Activated CD4-positive, CD25-positive, alpha-beta regulatory T cell treated with anti-CD3 and anti-CD28 coated beads, Interleukin-2, amount 50 U/mL, for 24 hours (primary cell): Measurements from ENCODE around the gene GATAD2B.
A peak's percentile ranks its signal among the peaks of the same experiment; 100 is the strongest.

Source experiments
- ATAC-seq, 2 donors: fragments of 150-1000 bp; cut with Tn5 transposase; one replicate each; pipeline ENCODE4 v1.10.0; 2021; ENCODE audit warnings: mild to moderate bottlenecking in 1 of 2, moderate library complexity in 1 of 2

The GATAD2B gene

DNA sequence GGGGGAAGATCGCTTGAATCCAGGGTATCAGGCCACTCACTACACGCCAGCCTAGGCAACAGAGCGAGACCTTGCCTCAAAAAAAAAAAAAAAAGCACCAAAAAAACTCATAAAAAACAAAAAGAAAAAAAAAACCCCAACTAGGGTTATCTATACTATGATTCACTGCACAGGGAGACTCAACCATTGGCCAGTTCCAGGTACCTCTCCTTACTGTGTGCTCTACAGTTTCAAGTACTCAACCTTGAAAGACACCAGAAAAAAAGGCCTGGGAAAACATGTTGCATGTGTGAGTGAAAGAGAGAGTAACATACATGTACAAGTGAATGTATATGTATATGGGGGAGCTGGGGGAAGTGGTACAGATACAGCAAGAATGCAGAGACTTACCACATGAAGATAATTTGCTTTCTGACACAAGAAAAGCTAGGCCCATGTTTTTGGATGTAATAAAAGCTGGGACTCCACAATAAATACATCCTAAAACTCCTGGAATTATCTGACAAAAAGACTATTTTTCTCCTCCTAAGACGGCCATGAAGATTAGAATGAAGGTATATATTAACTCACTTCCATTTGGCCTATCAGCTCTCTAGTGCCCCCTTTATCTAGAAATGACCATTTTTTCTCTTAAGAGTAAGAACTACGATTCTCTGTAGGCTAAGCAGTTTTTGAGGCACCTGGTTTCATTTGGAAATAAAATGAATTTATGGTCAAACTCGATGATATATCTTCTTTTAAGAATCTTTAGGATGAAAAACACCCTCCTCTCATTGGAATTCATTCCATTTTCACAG lies 95.4 kb downstream of the GATAD2B start:
- peak; percentile 38 to 49 for ATAC-seq

DNA sequence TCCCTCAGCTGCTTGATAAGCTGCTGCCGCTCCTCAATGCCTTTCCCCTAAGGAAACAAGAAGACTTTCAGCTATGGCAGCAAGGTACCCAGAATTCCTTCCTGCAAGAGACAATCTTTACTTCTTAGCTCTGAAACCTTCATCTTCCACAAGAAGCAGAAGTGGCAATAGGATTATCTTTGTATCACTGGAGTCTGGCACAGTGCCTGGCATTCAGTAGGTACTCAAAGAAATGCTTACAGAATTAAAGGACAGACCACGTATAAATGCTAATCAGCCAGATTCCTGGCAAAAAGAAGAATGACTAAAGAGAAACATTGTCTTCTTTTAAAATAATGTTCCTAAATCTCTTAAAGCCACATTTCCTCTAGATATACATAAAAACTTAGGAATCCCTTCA lies 103.9 kb downstream of the GATAD2B start:
- ATAC-seq = no peak

DNA sequence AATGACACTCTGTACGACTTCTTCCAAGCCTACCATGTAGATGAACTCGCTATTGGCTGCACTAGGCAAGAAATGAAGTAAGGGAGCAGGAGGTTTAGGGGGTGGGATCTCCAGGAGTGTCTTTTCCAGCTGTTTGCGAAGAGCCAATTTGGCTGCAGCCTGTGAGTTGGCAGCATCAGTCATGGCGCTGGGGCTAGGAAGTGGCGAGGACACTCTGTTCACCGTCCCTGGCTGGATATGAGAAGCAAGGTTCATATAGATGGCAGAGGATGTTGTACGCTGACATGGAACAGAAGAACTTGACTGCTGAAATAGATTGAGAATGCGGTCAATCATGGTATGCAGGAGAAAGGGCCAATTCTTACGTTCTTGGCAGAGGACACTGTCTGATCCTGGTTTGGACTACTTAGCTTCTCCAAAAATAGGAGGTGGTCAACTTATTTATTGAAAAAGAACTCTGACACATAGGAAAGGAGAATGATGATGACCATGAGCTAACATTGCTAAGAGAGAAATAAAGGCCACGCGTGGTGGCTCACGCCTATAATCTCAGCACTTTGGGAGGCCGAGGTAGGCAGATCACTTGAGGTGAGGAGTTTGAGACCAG lies 106.4 kb downstream of the GATAD2B start:
- no peak for ATAC-seq

DNA sequence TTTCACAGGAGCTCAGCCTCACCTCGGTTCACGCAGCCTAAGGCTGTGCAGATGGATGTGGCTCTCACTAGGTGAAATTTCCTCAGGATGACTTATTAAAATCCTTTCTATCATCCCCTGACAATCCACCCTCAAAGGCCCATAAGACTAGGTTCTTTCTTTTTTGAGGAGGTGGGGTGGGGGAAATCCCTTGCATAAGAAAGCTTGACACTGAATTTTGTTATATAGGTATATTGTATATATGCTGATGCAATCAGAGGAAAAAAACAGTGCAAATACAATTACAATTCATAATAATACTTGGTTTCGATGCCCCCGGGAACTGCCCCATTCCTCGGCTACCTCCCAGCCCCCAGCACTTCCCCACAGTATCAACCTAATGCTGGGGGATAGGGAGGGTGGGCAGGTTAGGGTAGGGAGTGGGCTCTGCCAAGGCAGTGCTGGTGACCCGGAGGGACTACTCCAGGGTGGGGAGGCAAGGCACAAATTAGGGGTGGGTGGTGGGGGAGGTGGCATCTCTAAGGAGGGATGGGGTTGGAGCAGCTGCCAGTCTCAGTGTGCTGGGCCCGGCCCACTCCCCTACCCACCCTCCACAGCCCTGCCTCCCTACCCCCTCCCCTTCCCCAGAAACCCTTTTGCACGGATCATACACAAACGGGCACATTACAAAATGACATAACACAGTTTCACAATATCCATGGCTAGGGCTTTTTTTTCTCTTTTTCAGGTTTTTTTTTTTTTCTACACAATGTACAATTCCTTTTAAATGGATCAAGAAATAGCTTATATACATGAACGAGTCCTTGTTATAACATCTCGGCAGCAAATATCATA lies 116.7 kb downstream of the GATAD2B start:
- ATAC-seq = peak in 1 of 2 donors; percentile 24

DNA sequence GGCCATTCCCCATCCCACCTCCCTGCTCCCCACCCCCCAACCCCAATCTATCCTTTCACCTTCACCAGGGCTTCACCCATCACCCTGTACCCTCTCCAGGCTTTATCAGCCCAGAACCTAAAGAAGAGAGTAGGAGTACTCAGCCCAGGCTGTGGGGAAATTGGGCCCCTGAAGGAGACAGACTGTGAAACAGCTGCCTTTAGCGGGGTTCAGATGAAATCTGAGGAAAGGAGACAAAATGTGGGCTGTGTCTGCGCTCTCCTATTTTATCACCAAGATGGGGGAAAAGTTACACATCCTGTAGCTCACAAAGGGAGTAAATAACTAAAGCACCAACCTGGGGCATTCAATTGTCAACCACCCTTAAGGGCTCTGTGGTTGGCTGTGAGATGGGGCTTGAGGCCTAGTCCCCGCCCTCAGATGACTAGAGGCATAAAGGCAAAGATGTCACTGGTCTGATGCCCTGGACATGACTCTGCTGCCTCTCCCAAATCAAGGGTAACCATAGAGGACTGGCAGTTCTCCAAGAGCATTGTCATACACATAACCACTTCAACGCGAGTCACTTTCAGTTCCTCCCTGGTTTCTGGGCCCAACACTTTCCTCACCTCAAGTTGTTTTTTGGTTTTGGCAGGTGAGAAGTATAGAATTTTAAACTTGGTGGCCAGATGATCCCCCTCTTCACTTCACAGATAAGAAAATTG lies 117.6 kb downstream of the GATAD2B start:
- ATAC-seq = peak; percentile 94 to 97

DNA sequence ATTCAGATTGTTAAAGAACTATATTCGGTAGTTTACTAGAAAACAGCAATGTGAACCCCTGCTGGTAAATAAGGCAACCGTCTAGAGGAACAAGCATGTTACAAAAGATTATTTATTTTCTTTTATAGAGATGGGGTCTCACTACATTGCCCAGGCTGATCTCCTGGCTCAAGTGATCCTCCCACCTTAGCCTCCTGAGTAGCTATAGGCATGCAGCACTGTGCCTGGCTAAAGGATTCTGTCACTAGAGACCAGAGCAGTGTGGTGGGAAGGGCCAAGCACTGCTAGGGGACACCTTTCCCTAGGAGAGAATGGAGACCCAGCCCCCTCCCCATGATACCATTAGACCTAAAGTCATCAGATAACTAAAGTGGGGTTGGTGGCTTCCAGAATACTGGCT lies 118.7 kb downstream of the GATAD2B start:
- no peak for ATAC-seq

DNA sequence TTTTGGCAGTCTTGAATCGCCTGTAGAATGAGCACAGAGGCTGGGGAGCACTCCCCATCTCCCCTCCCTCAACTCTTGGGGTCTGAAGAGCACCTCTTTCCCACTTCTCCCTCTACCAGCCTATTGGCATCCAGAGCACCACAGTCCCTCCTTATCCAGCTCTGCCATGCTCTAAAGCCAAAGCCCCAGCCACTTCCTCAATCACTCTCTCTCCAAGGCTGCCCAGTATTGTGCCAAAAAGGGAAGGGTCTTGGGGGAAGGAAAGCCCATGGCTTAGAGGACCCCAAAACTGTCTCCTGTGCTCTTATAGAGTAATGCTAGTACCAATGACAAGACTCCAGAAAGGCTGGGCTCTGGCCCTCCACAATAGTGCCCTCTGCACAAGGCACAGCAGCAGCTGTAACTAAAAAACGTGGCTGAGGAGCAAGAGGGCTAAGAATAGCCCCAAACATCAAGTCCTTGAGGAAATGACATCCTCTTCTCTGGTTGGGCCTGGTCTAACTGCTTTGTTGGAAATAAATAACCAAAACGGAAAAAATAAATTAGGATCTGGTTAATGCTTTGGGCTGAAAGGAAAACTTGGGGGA lies 119.2 kb downstream of the GATAD2B start:
- ATAC-seq = no peak

DNA sequence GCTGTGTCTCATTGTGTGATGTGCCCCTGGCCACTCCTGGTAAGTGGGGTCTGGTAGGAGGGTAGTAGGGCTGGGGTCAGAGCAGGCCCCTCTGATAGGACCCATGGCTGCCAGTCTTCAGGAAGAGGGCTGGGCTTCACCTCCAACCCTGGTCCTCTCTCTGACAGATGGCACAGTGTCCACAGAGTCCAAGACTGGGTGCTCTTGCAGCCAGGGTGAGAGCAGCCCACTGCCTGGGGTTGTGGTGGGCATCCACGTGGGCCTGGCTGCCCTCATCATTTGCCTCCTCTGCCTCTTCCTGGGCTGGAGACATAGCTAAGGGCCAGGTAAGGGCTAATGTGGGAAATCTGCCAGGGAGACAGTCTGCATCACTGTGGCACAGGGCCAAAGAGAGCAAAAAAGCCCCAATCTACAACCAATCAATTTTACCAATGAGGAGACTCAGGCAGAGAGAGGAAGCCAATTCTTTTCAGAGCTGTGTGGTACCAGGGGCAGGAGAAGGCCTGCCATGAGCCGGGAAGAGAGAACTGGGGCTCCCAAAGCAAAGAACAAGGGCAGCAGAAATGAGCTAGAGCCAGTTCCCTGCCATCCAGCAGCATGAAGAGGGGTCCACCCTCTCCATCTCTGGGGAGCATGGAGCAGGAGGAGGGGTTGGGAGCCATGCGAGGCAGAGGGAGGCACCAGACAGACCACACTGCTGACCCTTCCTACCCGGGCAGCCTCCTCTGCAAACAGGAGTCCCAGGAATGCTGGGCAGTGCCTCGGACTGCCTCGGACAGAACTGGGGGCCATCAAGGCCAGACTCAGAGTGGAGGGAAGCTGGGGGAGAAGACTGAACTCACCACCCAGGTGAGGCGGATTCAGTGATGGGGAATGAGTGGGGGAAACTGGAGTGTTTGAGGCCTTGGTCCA lies 120.7 kb downstream of the GATAD2B start:
- no peak for ATAC-seq

DNA sequence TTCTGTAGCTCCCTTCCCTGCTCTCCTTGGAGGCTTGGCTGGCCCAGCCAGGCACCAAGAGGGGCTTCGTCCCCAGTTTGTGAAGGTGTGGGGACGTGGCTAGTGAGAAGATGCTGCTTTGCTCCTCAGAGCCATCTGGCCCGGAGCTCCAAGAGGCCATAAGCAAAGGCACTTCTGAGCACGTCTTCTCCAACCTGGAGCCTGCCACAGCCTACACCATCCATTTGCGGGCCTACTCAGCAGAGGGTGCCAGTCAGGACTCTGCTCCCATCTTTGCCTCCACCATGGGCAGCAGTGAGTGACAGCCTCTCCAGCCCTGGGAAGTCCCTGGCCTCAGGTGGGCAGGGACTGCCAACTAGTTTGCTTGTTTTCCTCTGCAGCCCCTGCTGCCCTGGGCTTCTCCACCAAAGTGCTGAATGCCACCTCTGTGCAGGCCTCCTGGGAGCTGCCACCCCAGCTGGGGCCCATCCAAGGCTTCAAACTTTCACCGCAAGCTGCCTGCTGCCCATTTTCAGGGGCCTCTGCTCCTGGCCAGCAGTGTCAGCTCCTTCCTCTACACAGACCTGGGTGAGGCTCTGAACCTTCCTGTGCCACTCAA lies 121.6 kb downstream of the GATAD2B start:
- no peak for ATAC-seq

DNA sequence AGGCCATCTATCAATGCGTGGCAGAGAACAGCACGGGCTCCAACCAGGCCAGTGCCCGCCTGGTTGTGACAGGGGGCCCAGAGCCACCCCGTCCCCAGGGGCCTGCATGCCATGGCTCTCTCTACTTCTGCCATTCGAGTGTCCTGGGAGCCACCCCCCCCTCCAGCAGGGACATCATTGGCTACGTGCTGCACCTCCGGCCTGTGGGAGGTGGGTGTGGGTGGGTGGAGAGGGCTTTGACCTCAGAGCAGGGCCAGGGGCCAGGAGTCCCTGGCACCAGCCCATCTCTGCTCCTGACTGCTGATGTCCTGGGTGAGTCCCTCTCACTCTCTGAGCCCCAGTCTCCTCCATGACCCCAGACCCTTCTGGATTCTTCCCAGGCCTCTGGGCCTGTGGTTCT lies 122.3 kb downstream of the GATAD2B start:
- no peak for ATAC-seq

DNA sequence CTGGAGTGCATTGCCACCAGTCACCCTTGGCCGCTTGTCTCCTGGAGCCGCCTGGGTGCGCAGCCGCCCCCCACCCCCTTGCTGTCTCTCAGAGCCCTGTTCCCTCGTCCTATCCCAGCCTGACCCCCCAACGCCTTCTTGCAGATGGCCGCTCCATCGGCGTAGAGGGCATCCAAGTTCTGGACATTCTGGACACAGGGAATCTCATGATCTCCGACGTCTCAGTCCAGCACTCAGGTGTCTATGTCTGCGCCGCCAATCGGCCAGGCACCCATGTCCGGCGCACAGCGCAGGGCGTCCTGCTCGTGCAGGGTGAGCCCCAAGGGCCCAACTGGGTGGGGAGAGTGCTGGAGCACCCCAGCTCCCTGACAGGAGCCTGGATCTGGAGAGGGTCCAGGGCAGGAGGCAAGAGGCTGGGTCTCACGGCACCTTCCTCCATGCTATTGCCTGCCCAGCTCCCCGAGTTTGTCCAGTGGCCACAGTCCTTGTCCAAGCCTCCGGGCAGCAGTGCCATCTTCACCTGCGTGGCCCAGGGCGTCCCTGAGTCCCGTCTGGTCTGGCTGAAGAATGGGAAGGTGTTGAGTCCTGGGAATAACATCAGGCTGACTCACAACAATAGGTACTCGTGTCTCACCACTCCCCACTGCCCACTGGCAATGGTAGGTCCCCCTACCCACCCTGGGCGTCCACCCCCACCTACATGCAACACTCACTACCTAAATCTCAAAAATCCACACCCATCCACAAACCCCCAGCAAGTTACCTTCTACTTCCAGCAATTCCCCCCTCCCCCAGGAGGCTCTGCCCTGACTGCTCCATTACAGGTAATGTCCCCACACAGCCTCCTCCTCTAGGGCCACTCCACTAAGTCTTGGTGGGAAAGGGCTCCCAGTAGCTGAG lies 123.0 kb downstream of the GATAD2B start:
- ATAC-seq = no peak

DNA sequence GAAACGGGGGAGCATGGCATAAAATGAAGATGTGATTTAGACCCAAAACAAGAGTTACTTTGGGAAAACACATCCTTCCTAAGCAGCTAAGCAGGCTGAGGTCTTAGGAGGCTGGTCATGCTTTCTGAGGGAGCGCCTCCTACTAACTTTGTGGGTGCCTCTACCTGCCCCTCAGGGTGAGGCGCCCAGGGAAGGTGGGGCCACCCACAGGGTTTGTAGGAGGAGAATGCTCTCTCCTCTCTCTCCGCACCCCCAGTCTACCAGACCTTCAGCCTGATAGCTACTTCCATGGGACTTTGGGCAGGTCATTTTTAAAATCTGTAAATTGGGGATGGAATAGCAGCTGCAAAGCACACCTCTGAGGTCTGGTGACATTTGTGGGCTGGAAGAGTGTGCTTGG lies 123.8 kb downstream of the GATAD2B start:
- no peak for ATAC-seq

DNA sequence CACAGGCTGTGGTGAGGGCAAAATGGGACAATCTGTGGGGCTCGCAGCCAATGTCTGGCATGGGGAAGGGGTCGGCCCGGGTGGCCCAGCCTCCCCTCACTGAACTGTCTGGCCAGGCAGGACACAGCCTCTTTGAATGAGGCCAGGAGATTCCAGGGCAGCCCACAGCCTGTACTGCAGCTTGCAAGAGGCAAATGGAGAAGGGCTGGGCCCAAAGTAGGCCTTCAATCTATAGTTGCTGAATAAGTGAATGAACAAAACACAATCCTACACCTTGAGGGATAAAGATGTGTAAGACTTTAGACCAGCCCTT lies 124.3 kb downstream of the GATAD2B start:
- ATAC-seq = no peak

DNA sequence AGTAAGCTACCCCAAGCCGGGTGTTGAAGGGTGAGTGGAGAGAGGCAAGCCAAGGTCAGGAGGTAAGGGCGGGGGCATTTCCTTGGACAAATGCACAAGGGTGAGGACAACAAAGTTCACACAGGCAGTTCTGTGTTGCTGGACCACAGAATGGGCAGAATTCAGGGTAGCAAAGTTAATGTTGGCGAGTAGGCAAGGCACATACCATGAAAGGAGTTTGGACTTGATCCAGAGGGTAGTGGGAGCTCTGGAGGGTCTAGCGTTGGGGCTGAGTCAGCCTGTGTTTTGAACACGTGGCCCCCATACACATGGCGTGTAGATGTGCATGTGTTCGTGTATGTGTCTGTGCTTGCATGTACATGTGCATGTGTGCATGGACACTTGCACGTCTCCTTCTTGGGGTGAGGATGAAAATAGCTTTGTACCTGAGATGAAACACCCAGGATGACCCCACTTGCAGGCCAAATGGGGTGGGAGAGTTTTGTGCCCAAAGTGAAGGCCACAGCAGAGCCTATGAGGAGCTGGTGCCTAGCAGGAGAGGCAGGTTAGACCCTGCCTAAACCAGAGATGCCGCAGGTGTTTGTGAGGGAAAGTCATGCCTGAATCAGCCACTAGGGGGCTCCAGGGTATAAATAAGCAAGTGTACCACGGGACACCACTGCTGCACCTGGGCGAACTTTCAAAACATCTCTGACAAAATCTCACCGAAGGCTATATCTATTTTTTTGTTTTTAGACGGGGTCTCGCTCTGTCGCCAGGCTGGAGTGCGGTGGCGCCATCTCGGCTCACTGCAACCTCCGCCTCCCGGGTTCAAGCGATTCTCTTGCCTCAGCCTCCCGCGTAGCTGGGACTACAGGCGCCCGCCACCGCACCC lies 125.7 kb downstream of the GATAD2B start:
- ATAC-seq = peak; percentile 81 to 83

DNA sequence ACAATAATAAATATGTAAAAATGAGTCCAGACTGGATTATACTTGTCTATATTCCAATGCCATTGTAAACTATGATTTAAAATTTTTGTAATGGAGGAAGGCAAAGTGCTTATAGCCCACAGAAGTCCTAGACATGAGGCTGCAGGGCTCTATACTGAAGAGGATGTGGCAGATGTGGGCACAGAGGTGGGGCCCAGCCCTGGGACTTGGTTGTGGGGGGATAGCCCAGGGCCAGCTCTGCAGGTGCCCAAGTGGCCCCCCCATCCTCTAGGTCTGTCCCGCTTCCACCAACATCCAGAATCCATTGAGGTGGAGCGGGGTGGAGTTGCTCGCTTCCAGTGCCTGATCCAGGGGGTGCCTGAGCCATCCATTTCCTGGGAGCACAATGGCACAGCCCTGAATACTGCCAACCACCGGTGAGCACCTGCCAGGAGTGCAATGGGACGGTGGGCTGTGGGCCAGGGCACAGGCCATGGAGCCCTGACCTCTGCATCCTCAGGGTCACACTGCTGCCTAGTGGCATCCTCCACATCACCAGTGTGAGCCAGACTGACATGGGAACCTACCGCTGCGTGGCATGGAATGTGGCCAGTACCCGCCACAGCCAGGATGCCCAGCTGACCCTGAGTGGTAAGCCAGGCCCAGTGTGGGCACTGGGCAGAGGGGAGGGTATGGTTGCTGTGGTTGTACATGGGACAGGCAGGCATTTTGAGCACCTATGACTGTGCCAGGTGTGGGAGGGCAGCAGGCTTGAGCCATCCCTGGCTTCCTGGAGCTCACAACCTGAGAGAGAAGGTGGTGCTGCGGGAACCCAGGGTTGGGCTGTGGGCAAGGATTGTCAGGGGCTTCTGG lies 126.6 kb downstream of the GATAD2B start:
- ATAC-seq = no peak

DNA sequence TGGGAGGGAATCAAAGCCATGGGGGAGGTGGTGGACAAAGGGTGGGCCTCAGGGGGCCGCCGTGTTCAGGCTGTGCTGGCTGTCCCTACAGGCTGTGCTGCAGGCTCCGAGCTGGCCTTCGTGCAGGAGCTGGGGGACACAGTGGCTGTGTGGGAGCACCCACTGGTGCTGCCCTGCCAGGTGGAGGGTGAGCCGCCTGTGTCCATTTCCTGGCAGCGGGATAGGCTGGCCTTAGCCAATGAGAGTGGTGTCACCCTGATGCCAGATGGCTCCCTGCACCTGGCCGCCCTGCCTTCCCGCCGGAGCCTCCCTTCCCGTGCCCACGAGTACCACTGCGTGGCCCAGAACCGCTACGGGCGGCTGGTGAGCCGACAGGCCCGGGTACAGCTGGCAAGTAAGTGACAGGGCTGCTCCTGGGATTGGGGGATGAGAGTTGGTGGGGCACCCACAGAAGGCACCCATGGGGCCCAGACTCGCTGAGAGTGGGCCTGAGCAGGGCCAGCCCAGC lies 127.4 kb downstream of the GATAD2B start:
- ATAC-seq = no peak

DNA sequence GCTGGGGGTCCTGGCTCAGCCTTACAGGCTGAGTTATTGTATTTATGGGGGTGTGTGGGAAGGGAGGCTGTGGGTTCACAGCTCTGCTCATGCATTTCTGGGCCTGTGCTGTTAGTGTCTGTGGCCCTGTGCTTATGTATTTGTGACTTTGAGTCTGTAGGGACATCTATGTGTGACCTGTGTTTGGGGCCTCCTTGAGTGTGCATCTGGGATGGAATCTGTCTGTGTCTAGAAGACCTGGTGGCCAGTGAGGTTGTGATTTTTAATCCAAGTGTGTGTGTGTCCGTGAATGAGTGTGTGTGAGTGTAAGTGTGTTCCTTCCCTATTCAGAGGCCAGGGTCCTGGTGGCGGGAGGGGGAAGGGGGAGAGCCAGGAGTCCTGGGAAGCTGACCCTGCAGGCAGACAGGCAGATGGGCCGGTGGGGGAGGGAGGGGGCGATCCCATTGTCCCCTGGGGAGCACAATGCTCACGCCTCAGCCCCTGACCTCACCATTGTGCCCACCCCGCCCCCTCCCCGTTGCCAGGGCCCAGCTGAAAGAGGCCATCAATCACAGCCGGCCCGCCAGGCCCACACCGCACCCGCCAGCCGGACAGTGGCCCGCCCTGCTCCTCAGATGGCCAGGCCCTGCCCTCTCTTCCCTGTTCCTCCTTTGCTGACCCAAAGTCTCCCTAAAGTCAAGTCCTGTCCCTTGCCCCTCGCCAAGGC lies 128.0 kb downstream of the GATAD2B start:
- ATAC-seq = no peak
